Suppressor macrophage treated with lipopolysaccharide for 1 hour (primary cell): ENCODE results near the gene MYT1.
A peak's percentile ranks its signal among the peaks of the same experiment; 100 is the strongest.
"Not testable (repeated sequence)": the region's sequence is repeated elsewhere in the genome, so short reads cannot be mapped to it uniquely, and the experiment has no call there.

Source experiments
- DNase-seq, 3 donors: peaks; one replicate each; pipeline ENCODE4 v3.0.0-alpha.2; 2020 to 2022

Gene MYT1

DNA sequence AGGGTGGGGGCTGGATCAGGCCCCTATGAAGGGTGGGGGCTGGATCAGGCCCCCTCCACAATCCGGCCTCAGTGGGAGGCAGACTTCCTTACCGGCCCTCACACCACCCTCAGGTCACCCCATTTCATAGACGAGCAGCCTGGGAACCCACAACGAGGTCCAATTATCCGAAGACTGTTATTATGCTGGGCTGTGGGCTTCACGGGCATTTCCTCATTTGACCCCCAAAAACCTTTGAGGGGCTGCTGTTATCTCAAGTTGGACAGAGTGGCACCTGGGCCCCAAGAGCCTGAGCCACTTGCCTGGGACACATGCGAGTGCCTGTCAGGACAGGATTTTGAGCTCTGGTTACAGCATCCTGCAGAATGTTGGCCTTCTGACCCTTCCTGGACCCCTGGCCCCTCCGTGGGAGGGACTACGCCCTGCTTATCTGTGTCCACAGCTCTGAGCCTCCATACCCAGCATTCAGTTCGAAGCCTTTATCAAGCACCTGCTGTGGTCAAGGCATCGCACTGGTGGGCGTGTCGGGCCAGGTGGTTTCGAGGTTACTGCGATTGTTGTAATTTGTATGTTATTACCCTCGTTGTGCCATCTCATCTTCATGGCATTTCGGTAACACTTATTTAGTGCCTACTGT lies 56.8 kb downstream of the MYT1 start:
- DNase-seq: no peak

DNA sequence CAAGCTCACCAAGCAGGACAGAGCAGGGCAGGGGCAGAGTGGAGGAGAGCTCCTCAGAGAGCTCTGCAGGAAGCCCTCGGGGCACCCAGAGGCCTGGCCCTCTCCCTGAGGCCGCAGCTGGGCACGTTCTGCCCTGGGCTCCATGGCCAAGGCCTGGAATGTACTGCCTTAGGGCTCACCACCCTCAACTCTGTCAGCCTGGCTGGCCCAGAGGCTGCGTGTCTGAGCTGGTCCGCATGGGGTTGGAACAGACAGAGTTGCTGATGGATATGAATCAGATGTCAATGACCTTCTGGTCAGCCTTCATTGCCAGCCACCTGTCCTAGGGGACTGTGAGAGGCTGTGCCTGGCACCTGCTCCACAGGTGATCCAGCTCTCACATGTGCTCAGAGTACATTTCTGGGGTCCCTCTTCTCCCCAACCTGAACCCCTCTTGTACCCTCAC lies 58.1 kb downstream of the MYT1 start:
- no peak for DNase-seq

DNA sequence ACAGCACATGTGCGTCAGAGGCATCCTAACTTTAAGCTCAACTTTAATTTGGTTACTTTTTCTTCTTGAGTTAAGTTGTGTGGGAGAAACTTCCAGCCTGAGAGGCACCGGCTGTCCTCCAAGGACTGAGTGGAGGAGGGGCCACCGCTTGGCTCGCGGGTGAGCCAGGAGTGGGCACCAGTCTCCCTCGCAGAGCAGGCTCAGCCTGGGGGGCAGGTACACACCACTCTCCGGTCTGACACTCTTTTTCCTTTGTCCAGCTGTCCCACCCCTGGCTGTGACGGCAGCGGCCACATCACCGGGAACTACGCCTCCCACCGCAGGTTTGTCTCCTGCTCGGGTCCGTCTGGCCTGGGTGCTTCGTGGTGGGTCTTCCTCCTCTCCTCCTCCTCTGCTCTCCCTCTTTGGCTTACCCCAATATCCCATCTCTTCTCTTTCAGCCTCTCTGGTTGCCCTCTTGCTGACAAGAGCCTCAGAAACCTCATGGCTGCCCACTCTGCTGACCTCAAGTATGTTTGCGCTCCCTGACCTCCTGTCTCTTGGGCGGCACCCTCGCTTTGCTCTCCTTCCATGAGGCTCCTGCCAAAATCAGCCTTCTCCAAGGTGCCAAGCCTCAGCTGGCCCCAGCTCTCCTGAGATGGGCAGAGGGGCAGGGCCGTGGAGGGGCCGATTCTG lies 58.7 kb downstream of the MYT1 start:
- DNase-seq: no peak

DNA sequence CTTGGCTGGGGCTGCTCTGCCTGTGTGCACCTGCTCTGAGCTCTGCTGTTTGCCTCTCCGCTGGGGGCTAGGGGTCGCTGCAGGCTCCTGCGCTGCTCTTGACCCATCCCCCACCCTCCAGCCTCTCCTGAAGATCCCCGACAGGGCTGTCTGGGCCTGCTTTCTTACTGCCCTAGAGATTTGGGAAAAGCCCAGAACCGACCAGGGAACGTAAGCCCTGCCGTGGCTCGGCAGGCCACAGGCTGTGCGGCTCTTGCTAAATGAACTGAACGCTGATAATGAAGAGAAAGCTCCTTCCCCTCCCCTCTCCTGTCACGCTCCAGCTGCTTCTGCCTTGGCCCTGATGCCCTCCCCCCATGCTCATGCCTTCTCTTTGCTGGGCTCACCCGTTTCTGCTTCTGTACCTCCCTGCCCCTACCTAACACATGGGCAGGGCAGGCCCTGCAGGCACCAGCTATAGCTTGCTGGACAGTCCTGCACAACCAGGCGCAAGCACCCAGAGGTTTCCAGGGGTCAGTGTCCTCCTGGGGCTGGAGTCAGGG lies 59.3 kb downstream of the MYT1 start:
- DNase-seq: no peak

DNA sequence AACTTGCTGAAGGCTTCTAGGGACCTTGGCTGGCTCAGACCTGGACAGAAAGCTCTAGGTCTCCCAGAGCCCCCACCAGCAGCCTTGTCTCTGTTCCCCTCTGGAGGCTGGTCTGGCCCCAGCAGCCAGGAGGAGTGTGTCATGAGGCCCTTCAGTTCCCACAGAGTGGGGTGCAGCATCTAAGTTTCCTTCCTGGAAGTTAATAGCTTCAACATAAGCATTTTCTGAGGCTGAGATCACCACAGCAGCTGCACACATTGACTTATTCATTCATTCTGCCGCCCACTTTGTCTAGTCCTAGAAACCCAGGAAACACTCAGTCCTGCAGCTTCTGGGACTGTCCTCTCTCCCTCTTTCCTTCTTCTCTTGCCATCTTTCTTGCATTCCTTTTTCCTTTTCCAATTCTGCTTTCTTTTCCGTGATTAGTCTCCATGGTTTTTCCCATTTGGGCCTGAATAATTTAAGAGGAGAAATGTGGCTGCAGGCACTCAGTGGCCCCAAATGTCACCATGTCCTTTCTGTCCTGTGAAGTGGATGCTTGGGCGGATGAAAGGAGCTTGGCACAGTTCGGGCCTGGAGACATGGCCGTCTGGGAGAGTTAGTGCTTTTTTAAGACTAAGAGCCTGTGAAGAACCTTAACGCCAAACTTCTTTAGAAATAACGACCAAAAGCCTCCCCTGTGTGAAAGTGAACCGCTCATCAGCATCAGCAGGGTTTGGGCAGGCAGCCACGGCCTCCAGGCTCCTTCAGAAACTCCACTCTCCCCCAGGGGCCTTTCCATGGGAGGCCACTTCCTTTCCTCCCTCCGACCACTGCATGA lies 60.3 kb downstream of the MYT1 start:
- DNase-seq: peak; percentile 5 to 24 (median 5)

DNA sequence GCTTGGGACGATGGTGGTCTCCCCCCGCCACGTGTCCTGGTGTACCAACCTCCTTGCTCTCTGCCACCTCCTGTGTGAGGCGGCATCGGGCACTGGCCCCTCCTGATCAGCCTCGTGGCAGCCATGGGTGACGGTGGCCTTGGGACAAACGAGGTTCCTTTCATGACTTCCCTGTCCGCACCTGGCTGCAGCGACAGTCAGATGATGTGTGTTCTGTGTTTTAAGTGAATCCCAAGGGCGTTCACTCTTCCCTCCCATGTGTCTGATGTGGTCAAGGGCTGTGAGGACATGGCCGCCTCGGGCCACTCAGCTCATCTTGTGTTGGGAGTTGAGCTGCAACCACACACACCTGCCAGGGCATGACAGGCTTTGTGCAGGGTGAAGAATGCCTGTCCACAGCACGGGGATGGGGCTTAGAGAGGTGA lies 60.9 kb downstream of the MYT1 start:
- DNase-seq: no peak

DNA sequence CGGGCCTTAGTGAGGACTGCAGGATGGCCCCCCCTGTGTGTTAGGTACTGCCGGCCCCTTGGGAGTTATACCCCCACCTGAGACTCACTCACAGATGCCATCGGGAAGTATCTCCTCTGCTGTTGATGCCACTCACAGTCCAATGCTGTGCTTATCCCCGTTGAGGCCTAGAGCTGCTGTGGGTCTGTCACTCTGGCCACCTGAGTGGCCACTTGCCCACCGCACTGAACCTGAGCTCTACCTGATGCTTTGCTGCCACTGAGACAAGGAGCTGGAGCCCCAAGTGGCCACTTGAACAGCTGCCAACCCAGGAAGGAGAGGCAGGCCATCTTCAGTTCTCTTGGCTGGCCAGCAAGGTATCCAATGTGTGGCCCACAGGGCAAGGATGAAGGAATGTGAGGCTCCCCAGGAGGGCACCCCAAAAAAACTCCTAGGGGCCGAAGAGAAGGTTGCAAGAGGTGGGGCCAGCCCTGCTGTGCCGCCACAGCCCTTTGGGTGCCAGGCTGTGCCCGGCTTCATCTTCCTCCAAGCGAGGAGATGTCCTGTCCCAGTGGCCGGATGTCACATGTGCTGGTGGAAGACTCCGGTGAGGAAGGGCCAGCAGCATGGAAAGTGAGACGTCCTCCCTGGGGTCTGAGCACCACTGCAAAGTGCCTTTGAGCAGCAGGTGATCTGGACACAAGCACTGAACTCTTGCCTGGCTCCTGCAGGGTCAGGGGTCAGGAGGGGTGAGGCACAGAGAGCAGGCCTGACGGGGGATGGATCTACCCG lies 61.8 kb downstream of the MYT1 start:
- DNase-seq: no peak

DNA sequence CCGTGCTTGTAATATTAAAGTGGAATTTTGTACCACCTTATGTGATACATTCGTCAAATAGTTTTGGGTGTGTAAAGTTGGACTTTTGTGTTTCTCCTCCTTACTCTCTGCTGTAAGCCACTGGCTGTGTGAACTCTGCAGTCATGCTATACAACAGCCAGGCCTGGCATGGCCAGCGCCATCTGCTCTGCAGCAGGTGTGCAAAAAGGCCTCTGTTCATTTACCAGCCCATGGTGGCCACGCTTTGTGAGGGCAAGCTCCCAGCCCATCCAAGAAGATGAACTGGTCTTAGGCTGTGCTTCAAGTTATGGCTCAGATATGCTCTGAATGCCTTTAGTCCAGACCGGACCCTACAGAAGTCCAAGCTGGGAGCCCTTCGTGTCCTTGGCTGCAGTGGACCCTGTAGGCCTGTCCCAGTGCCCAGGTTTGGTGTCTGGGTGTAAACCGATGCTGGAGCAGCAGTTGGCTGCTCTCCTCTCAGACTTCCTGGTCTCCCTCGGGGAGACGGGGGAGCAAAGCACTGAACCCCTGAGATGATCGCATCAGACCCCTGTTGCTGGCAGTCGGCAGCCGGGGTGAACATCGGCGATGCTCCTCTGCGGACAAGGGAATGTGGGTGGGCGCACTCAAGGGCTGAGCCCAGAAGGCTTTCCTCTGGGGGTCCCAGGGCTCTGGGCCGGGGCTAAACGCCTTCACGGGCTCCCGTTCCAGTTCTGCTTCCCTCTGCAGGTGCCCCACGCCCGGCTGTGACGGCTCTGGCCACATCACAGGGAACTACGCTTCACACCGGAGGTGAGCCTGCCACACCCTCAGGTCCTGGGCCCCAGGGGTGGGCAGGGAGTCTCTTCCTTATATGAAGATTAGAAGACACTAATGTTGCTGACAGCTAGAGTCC lies 62.7 kb downstream of the MYT1 start:
- no peak for DNase-seq

DNA sequence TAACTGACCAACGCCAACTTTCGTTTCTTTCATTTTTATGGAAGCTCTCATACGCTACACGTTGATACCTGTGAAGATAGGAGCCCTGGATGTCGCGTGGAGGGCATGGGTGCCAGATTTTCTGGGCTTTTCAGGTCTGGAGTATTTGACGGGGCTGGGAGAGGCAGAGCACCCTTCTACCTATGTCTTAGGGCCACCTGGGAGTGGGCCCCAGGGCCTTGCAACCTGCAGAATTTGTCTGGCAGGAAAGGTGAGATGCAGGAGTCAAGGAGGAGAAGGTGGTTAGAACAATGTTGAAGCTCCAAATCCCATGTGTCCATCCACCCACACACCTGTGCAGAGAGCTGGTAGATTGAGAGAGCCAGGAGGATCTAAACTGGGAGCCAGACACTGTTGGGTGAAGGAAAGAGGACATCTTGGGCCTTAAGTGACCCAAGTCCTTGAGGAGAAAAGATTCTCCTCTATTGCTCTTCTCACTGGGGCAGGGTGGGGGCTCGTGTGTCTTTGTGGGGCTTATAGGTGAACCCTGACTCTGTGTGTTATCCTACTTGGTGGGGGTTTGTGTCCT lies 63.9 kb downstream of the MYT1 start:
- no peak for DNase-seq

DNA sequence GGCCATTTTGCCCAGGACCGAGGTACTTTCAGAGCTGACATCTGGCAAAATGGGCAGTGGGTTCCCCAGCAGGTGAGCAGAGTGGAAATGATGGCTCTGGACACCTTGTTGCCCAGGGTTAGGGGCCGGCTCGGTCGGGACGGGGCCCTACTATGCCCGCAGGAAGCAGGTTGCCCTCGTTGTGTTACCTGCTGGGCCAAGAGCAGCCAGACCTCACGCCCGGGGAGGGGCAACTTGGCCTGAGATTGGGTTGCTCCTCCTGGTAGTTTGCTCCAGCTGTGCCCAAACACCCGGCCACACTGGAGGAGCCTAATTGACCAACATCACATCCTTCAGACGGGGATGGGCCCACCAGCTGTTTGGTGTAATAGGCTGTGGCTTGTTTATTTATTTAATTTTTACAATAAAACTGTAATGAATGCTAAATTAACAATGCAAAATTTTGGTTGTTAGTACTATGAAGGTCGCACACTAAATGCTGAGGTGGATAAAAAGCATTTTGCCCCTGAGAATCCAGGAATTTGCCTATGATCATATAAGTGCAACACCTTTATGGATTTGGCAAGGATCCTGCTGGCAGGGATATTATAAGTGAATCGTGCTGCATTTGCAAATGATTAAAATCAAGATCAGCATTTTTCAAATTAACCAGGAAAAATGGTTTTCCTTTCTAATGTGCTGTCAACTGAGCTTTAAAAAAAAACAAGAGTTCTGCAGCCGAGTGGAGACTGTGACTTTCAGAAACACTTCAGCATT lies 64.7 kb downstream of the MYT1 start:
- no peak for DNase-seq

DNA sequence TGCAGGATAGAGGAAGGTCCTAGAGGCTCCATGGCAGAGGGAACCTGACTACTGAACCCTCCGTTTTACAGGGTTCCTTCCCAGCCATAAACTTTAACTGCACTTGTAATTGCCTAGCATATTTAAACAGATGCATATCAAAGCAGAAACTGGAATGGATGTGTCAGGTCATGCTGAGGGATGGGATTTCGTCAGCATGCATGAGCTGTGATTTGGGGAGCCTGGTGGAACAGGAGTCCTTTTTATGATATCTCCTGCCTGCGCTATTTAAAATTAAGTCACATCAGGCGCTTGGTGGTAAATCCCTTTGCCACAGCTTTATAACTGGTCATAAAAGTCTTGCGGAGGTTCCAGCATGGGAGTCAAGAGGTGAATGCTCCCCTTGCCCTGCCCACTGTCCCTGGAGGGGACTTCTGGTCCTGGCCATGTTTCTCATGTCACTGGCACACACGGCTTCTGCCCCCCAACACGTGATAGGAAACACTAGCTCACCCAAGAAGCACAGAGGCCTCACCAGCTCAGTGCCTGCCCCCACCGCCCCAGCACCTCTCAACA lies 65.3 kb downstream of the MYT1 start:
- DNase-seq: no peak

DNA sequence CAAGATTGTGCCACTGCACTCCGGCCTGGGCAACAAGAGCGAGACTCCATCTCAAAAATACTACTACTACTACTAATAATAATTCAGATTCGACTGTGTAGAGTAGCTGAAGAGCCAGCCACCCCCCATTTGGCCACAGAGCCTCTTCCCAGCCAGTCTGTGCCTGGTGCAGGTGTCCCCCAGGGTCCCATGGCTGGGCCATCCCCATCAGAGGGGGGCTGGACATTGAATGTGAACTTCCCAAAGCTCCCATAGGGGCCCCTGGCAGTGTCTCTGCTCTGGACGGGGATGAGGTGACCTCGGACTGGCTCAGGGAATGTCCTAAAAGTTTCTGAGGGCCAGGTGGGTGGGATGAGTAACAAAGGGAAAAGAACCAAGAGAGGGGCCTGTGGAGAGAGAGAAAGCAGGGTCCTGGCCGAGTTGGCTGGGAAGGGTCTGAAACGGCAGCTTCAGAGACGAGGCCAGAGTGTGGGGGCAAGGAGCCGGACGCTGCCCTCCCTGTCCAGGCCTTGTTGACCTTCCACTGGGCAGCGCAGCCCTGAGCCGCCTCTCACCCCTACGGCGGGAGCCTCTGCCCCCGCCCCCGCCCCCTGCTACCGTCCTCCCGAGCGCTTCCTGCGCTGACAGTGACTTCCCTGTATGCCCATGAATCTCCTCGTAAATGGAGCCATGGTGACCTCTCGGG lies 66.4 kb downstream of the MYT1 start:
- no peak for DNase-seq

DNA sequence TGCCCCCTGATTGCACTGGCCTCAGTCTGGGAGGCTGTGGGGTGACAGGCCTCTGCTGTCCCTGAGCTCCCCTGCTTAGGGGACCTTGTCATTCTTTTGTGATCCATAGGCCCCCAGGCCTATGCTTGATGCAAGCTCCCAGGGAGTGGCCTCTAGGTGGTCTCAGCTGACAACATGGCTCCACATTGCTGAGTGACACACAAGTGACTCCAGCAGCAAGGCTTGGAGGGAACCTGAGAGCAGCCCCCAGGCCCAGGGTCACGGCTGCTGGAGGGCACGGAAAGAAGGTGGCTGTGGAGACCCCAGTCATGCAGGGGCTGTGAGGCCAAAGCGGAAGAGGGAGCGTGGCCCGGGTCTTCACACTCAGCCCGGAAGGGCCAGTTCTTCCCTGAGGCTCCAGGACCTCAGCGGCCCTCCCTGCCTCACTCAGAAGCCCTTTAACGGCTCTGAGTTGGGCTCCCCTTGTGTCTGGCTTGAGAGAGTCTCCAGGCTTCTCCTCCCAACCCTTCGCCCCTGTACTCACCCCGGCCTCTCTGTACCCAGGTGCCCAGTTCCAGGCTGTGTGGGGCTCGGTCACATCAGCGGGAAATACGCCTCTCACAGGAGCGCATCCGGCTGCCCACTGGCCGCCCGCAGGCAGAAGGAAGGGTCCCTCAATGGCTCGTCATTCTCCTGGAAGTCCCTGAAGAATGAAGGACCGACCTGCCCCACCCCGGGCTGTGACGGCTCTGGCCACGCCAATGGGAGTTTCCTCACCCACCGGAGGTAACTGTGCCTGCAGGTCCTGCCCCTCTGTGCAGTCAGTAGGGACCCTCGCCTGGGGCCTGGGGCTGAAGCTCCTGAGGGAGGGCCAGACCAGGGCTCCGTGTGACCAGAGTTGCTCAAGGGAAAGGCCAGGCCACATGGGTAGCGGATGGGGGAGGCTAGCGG lies 67.6 kb downstream of the MYT1 start:
- no peak for DNase-seq

DNA sequence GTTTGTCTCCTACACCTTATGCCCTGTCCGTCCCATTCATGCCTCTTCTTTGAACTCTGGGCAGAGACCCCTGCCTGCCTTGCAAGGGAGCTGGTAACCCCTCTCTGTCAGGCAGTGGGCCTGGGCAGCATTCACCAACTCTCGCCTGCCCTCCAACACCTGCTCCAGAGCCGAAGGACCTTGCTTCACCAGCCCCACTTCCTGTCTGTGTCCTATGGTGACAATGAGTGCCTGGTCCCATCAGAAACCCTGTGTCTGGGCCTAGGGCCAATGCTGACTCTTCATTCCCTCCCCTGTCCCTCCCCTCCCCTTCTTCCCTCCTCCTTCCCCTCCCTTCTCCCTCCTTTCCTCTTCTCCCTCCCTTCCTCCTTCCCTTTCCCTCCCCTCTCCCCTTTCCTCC lies 68.5 kb downstream of the MYT1 start:
- DNase-seq: no peak

DNA sequence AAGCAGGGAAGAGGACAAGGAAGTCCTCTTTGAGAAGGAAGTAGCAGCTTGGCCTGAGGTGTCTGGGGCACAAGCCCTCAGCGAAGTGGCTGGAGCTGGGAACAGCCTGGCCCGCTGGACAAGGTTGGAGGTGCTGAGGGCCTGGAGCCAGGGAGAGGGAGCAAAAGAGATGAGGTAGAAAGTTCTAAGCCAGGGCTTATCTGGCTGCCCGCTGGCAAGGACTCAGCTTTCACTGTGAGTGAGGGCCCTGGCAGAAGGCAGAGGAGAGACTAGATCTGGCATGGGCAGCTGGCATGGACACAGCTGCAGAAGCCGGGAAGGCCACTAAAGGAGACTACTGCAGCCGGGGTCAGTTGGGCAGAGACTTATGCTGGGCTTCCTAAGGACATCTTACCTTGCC lies 69.5 kb downstream of the MYT1 start:
- DNase-seq: no peak

DNA sequence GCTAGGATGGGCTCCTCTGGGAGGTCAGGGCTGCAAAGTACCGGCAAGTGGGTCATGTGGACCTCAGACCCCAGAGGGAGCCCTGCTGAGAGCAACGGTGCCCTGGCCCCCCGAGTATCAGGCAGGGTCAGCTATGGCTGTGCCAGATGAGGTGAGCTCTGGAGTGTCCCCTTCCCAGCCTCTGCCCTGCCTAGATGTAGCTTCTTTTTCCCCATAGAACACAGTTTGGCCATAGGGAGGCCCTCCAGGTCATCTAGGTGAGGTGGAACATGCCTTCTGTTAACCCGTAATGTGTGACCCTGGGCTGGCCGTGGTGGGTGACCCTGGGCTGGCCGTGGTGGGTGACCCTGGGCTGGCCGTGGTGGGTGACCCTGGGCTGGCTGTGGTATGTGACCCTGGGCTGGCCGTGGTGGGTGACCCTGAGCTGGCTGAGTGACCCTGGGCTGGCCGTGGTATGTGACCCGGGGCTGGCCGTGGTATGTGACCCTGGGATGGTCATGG lies 70.1 kb downstream of the MYT1 start:
- DNase-seq: no peak

DNA sequence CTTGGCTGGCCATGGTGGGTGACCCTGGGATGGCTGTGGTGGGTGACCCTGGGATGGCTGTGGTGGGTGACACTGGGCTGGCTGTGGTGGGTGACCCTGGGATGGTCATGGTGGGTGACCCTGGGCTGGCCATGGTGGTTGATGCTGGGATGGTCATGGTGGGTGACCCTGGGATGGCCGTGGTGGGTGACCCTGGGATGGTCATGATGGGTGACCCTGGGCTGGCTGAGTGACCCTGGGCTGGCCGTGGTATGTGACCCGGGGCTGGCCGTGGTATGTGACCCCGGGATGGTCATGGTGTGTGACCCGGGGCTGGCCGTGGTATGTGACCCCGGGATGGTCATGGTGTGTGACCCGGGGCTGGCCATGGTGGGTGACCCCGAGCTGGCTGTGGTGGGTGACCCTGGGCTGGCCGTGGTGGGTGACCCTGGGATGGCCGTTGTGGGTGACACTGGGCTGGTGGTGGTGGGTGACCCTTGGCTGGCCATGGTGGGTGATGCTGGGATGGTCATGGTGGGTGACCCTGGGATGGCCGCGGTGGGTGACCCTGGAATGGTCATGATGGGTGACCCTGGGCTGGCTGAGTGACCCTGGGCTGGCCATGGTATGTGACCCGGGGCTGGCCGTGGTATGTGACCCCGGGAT lies 70.8 kb downstream of the MYT1 start:
- DNase-seq: not testable (repeated sequence)
